WTC11 (cell line): ENCODE measurements around the gene SPEN. TPM values are rescaled to one million over a fixed set of nuclear protein-coding genes. Genes with fewer than 3 reads are reported as not detected.
"Not testable (repeated sequence)": the region's sequence is repeated elsewhere in the genome, so short reads cannot be mapped to it uniquely, and the experiment has no call there.

Source experiments
- ATAC-seq: fragments of 200-7000 bp; cut with Tn5 transposase; 2 replicates; pipeline ENCODE4 v1.10.0; 2021; ENCODE audit warnings: mild to moderate bottlenecking, moderate library complexity
- CTCF ChIA-PET: fragments of 300-600 bp; sonication (Branson Sonifier 250); formaldehyde crosslinking; loops from one replicate; lab custom pipeline; 2021; ENCODE audit warnings: antibody characterized with exemption; lab: Charles Lee
- POLR2A ChIA-PET: fragments of 350-600 bp; sonication (Branson Sonifier 250); formaldehyde crosslinking; loops from one replicate; lab custom pipeline; 2021; ENCODE audit warnings: antibody characterized with exemption; lab: Charles Lee
- DNase-seq: peaks from one replicate; pipeline ENCODE4 v3.0.0; 2021; ENCODE audit warnings: low spot score
- H3K27ac Mint-ChIP-seq: 2 replicates; pipeline ENCODE4 v1.8.0; 2021; ENCODE audit warnings: mixed read lengths
- H3K27me3 Mint-ChIP-seq: 2 replicates; pipeline ENCODE4 v1.8.0; 2021; ENCODE audit warnings: low read depth, mild to moderate bottlenecking, moderate library complexity, mixed read lengths
- H3K36me3 Mint-ChIP-seq: 2 replicates; pipeline ENCODE4 v1.8.0; 2021; ENCODE audit warnings: mixed read lengths
- H3K4me1 Mint-ChIP-seq: 2 replicates; pipeline ENCODE4 v1.8.0; 2022; ENCODE audit warnings: mixed read lengths
- H3K4me3 Mint-ChIP-seq: 2 replicates; pipeline ENCODE4 v1.8.0; 2021; ENCODE audit warnings: mild to moderate bottlenecking, moderate library complexity, mixed read lengths
- H3K9me3 Mint-ChIP-seq: 2 replicates; pipeline ENCODE4 v1.8.0; 2021; ENCODE audit warnings: mixed read lengths
- ATF2 ChIP-seq: sonication (generic); formaldehyde crosslinking; IDR thresholded peaks from 2 replicates; pipeline ENCODE4 v1.8.1; 2022; ENCODE audit warnings: low read depth, missing genetic modification reagents, borderline replicate concordance
- CDX4 ChIP-seq: fragments of 250-450 bp; sonication (Bioruptor Pico); IDR thresholded peaks from 2 replicates; pipeline ENCODE4 v1.9.0; 2021; ENCODE audit warnings: moderate library complexity, mild to moderate bottlenecking, inconsistent platforms, borderline replicate concordance
- ESRRA ChIP-seq: sonication (generic); formaldehyde crosslinking; IDR thresholded peaks from 2 replicates; pipeline ENCODE4 v1.8.1; 2022; ENCODE audit warnings: mild to moderate bottlenecking, missing genetic modification reagents, borderline replicate concordance
- FOXJ3 ChIP-seq: sonication (generic); formaldehyde crosslinking; IDR thresholded peaks from 2 replicates; pipeline ENCODE4 v1.9.0; 2021; ENCODE audit warnings: missing genetic modification reagents, mild to moderate bottlenecking, borderline replicate concordance
- GRHL2 ChIP-seq: fragments of 250-450 bp; sonication (Bioruptor Pico); IDR thresholded peaks from 2 replicates; pipeline ENCODE4 v1.8.0; 2022; ENCODE audit warnings: mild to moderate bottlenecking, moderate library complexity; ENCODE audit not compliant: insufficient replicate concordance, severe bottlenecking
- MAX ChIP-seq: sonication (generic); formaldehyde crosslinking; IDR thresholded peaks from 2 replicates; pipeline ENCODE4 v1.8.0; 2022; ENCODE audit warnings: mild to moderate bottlenecking, missing genetic modification reagents
- PRDM15 ChIP-seq: sonication (generic); formaldehyde crosslinking; IDR thresholded peaks from 2 replicates; pipeline ENCODE4 v1.8.0; 2022; ENCODE audit warnings: missing genetic modification reagents
- RORB ChIP-seq: fragments of 250-450 bp; sonication (Bioruptor Pico); IDR thresholded peaks from 2 replicates; pipeline ENCODE4 v1.9.0; 2021; ENCODE audit warnings: mild to moderate bottlenecking
- SP1 ChIP-seq: sonication (generic); formaldehyde crosslinking; conservative IDR thresholded peaks from 2 replicates; pipeline ENCODE4 v1.8.1; 2022; ENCODE audit warnings: missing genetic modification reagents
- TEAD1 ChIP-seq: sonication (generic); formaldehyde crosslinking; IDR thresholded peaks from 2 replicates; pipeline ENCODE4 v1.8.0; 2022; ENCODE audit warnings: mild to moderate bottlenecking, missing genetic modification reagents
- TP53 ChIP-seq: sonication (generic); formaldehyde crosslinking; IDR thresholded peaks from 2 replicates; pipeline ENCODE4 v1.8.1; 2023; ENCODE audit warnings: mild to moderate bottlenecking, missing genetic modification reagents
- USF1 ChIP-seq: sonication (generic); formaldehyde crosslinking; IDR thresholded peaks from 2 replicates; pipeline ENCODE4 v1.8.0; 2022; ENCODE audit warnings: mild to moderate bottlenecking, missing genetic modification reagents
- USF2 ChIP-seq: sonication (generic); formaldehyde crosslinking; IDR thresholded peaks from 2 replicates; pipeline ENCODE4 v1.8.1; 2023; ENCODE audit warnings: mild to moderate bottlenecking, missing genetic modification reagents, moderate library complexity
- ZBTB21 ChIP-seq: sonication (generic); formaldehyde crosslinking; IDR thresholded peaks from 2 replicates; pipeline ENCODE4 v1.8.1; 2023; ENCODE audit warnings: mild to moderate bottlenecking, missing genetic modification reagents, borderline replicate concordance
- ZNF425 ChIP-seq: fragments of 250-450 bp; sonication (Bioruptor Pico); conservative IDR thresholded peaks from 2 replicates; pipeline ENCODE4 v1.9.0; 2021; ENCODE audit warnings: mild to moderate bottlenecking
- total RNA-seq: library from RNA; stranded (reverse); gene quantifications from 3 replicates; pipeline ENCODE4 v1.2.3, GENCODE V29; 2021

Gene SPEN
- total RNA-seq, 1 experiment from 2014 or later: 48.8 TPM

- TF ChIP-seq ESRRA (no peak), TEAD1 (CRISPR knock-in tag) (0 out of 2 replicates have a peak, but pooled peaks have one; percentile 14), FOXJ3 (CRISPR knock-in tag) (no peak), ATF2 (CRISPR knock-in tag) (no peak), MAX (CRISPR knock-in tag) (peak; percentile 54; the same call in 1 of the 2 replicates), USF2 (CRISPR knock-in tag) (no peak), TP53 (CRISPR knock-in tag) (no peak), SP1 (0 out of 2 replicates have a peak, but pooled peaks have one; percentile 16), GRHL2 (CRISPR knock-in tag) (no peak)
Observed at GRCh38 chr1:15975805-15976680, 128.5 kb downstream of the SPEN start, which contains the start of gene ZBTB17 (continued).

GRCh38 chr1:15977947-15978346 is 130.4 kb downstream of the SPEN start:
- H3K4me1 Mint-ChIP-seq: peaks cover 12% of the 10 kb centered on the region
- H3K9me3 Mint-ChIP-seq: peaks cover 20% of the 10 kb centered on the region
- POLR2A ChIA-PET, H3K36me3 Mint-ChIP-seq, ATAC-seq, DNase-seq, H3K4me3 Mint-ChIP-seq, H3K27ac Mint-ChIP-seq: not testable (repeated sequence)
- peaks cover 13% of the 10 kb centered on the region for H3K27me3 Mint-ChIP-seq
- CTCF ChIA-PET: interaction anchor here (0.7 kb wide), 2 partner anchors 191 to 354 kb away, joined by 3 to 5 read pairs; no protein-coding TSS in a partner anchor

- DNase-seq: no peak
- POLR2A ChIA-PET: no interaction called here
- TF ChIP-seq ZBTB21 (no peak), RORB (no peak), ZNF425 (CRISPR knock-in tag) (no peak)
- TF ChIP-seq, all 79 proteins: peak for 0
- Mint-ChIP-seq H3K4me3 (no peak overlapping the region), H3K27ac (no peak overlapping the region), H3K4me1 (0 out of 2 replicates have a peak, but pooled peaks cover 1% of the 10 kb centered on the region), H3K9me3 (peaks cover 30% of the 10 kb centered on the region), H3K36me3 (no peaks in the 10 kb centered on the region), H3K27me3 (peaks cover 24% of the 10 kb centered on the region)
- CTCF ChIA-PET: no interaction called here
- ATAC-seq: no peak
Observed at GRCh38 chr1:15981679-15982078, 134.2 kb downstream of the SPEN start.

GRCh38 chr1:15983275-15983674 is 135.8 kb downstream of the SPEN start:
- CTCF ChIA-PET: no interaction called here
- ATAC-seq (no peak), DNase-seq (no peak)
- POLR2A ChIA-PET: no interaction called here
- H3K4me3 Mint-ChIP-seq: no peak overlapping the region
- no peaks in the 10 kb centered on the region for H3K36me3 Mint-ChIP-seq
- H3K9me3 Mint-ChIP-seq: peaks cover 23% of the 10 kb centered on the region
- no peak overlapping the region for H3K27ac Mint-ChIP-seq
- no peaks in the 10 kb centered on the region for H3K4me1 Mint-ChIP-seq
- peaks cover 24% of the 10 kb centered on the region for H3K27me3 Mint-ChIP-seq
- TF ChIP-seq ZNF425 (CRISPR knock-in tag): no peak
- no peak for TF ChIP-seq USF1 (CRISPR knock-in tag)
- no peak for TF ChIP-seq CDX4 (CRISPR knock-in tag)
- no peak for TF ChIP-seq PRDM15 (CRISPR knock-in tag)
